ENCODE results near the gene SREK1.

DNA sequence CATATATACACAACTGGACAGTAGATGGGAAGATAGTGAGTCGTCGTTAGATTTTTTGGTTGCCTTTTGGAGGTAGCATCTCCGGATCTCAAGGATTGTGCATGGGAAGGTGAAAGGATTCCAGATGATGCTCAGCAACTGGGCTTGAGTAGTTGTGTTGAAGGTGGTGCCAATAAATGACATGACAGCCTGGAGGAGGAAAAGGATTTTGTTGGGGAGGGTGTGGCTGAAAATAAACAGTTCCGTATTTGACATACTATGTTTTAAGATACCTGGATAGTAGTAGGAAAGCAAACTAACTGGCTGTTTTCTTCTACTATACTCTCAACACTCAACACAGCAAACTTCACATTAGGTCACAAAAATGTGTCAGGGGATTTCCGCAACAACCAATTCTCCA is 62.4 kb downstream of the SREK1 start:
- TF ChIP-seq, protein P1, sequence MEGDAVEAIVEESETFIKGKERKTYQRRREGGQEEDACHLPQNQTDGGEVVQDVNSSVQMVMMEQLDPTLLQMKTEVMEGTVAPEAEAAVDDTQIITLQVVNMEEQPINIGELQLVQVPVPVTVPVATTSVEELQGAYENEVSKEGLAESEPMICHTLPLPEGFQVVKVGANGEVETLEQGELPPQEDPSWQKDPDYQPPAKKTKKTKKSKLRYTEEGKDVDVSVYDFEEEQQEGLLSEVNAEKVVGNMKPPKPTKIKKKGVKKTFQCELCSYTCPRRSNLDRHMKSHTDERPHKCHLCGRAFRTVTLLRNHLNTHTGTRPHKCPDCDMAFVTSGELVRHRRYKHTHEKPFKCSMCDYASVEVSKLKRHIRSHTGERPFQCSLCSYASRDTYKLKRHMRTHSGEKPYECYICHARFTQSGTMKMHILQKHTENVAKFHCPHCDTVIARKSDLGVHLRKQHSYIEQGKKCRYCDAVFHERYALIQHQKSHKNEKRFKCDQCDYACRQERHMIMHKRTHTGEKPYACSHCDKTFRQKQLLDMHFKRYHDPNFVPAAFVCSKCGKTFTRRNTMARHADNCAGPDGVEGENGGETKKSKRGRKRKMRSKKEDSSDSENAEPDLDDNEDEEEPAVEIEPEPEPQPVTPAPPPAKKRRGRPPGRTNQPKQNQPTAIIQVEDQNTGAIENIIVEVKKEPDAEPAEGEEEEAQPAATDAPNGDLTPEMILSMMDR (IDR thresholded peaks at IDR 0.05) = no peak
- TF ChIP-seq POLR2AphosphoS5 (IDR thresholded peaks at IDR 0.05) (no peak), EP300 (IDR thresholded peaks at IDR 0.05) (no peak), POLR2A (IDR thresholded peaks at IDR 0.05) (no peak)
